ENCODE measurements around the gene DNAAF3.

GRCh38 chr19:55181740-55182139 is 15.3 kb upstream of the DNAAF3 start:
- no peak for TF ChIP-seq CTCF (IDR thresholded peaks at IDR 0.05)
- TF ChIP-seq POLR2A (IDR thresholded peaks at IDR 0.05), result no peak
